PFSK-1 (cell line): ENCODE measurements around the gene ATL3. TPM values are rescaled to one million over a fixed set of nuclear protein-coding genes. Genes with fewer than 3 reads are reported as not detected.

Source experiments
- FOXP2 ChIP-seq: optimal IDR thresholded peaks from 2 replicates; pipeline ENCODE3; 2011; ENCODE audit warnings: borderline replicate concordance, control low read depth, inconsistent platforms; ENCODE audit not compliant: insufficient read depth; ENCODE audit errors: extremely low read length, extremely low read depth
- POLR2AphosphoS5 ChIP-seq: IDR thresholded peaks from 2 replicates; pipeline ENCODE4 v1.6.1; 2012; ENCODE audit warnings: low read depth, mild to moderate bottlenecking, control low read depth, low read length, moderate library complexity
- SIN3A ChIP-seq: IDR thresholded peaks from 2 replicates; pipeline ENCODE4 v1.6.1; 2012; ENCODE audit warnings: mild to moderate bottlenecking, low read length, moderate library complexity, borderline replicate concordance; ENCODE audit not compliant: insufficient read depth
- TAF1 ChIP-seq: IDR thresholded peaks from 2 replicates; pipeline ENCODE4 v1.6.1; 2012; ENCODE audit warnings: low read length, control low read depth, borderline replicate concordance; ENCODE audit not compliant: insufficient read depth
- polyA plus RNA-seq: library from polyadenylated mRNA; unstranded; fragments of >200 nt; gene quantifications from one replicate; pipeline ENCODE4 v1.2.1, GENCODE V29; 2012; ENCODE audit warnings: low read depth, missing spikeins; ENCODE audit not compliant: insufficient read length
- TF ChIP-seq, protein P1 (sequence below), 2 experiments: IDR thresholded peaks; 2 replicates each; pipeline versions ENCODE4 v1.6.1 to v1.8.0; 2011 to 2012; ENCODE audit warnings: low read depth in 2 of 2, low read length in 2 of 2, control low read depth in 1 of 2, inconsistent platforms in 1 of 2, mild to moderate bottlenecking in 1 of 2, moderate library complexity in 1 of 2; ENCODE audit not compliant: insufficient read depth in 1 of 2

Gene ATL3, protein sequence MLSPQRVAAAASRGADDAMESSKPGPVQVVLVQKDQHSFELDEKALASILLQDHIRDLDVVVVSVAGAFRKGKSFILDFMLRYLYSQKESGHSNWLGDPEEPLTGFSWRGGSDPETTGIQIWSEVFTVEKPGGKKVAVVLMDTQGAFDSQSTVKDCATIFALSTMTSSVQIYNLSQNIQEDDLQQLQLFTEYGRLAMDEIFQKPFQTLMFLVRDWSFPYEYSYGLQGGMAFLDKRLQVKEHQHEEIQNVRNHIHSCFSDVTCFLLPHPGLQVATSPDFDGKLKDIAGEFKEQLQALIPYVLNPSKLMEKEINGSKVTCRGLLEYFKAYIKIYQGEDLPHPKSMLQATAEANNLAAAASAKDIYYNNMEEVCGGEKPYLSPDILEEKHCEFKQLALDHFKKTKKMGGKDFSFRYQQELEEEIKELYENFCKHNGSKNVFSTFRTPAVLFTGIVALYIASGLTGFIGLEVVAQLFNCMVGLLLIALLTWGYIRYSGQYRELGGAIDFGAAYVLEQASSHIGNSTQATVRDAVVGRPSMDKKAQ
- polyA plus RNA-seq: 11.5 TPM

GRCh38 chr11:63671322-63672155 lies at the start of gene ATL3:
TSS of gene ATL3 (minus strand) at chr11:63671376. CDS start at chr11:63671335, 41 bp downstream.
- TF ChIP-seq POLR2AphosphoS5 (peak; percentile 76), TAF1 (peak; percentile 88), SIN3A (peak; percentile 67; the same call in 1 of the 2 replicates), FOXP2 (peak; percentile 30)
- TF ChIP-seq, protein P1, sequence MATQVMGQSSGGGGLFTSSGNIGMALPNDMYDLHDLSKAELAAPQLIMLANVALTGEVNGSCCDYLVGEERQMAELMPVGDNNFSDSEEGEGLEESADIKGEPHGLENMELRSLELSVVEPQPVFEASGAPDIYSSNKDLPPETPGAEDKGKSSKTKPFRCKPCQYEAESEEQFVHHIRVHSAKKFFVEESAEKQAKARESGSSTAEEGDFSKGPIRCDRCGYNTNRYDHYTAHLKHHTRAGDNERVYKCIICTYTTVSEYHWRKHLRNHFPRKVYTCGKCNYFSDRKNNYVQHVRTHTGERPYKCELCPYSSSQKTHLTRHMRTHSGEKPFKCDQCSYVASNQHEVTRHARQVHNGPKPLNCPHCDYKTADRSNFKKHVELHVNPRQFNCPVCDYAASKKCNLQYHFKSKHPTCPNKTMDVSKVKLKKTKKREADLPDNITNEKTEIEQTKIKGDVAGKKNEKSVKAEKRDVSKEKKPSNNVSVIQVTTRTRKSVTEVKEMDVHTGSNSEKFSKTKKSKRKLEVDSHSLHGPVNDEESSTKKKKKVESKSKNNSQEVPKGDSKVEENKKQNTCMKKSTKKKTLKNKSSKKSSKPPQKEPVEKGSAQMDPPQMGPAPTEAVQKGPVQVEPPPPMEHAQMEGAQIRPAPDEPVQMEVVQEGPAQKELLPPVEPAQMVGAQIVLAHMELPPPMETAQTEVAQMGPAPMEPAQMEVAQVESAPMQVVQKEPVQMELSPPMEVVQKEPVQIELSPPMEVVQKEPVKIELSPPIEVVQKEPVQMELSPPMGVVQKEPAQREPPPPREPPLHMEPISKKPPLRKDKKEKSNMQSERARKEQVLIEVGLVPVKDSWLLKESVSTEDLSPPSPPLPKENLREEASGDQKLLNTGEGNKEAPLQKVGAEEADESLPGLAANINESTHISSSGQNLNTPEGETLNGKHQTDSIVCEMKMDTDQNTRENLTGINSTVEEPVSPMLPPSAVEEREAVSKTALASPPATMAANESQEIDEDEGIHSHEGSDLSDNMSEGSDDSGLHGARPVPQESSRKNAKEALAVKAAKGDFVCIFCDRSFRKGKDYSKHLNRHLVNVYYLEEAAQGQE (IDR thresholded peaks at IDR 0.05; ENCODE audit: insufficient read depth in 1 of 2, low read depth in 2 of 2, low read length in 2 of 2): peak in 1 of 2 experiments; percentile 48; a peak in 1 of 4 replicates

- TF ChIP-seq POLR2AphosphoS5: no peak
- no peak for TF ChIP-seq TAF1
- TF ChIP-seq FOXP2: no peak
- no peak for TF ChIP-seq SIN3A
- TF ChIP-seq, protein P1 (IDR thresholded peaks at IDR 0.05; ENCODE audit: insufficient read depth in 1 of 2, low read depth in 2 of 2, low read length in 2 of 2): no peak
These were observed 49.4 kb upstream of the ATL3 start for GRCh38 chr11:63720611-63721010.

- TF ChIP-seq, protein P1 (IDR thresholded peaks at IDR 0.05; ENCODE audit: insufficient read depth in 1 of 2, low read depth in 2 of 2, low read length in 2 of 2): no peak
- TF ChIP-seq POLR2AphosphoS5 (no peak), FOXP2 (no peak), SIN3A (no peak), TAF1 (no peak)
These were observed 48.8 kb upstream of the ATL3 start for GRCh38 chr11:63719987-63720386.

DNA sequence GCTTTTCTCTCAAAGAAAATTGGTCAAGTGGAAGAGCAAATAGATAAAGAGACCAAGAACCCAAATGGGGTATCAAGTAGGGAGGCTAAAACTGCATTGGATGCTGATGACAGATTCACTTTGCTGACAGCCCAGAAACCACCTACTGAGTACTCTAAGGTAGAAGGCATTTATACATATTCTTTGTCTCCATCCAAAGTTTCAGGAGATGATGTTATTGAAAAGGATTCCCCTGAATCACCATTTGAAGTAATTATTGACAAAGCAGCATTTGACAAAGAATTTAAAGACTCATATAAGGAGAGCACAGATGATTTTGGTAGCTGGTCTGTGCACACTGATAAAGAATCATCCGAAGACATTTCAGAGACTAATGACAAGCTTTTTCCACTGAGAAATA lies 47.8 kb upstream of the ATL3 start:
- no peak for TF ChIP-seq FOXP2
- TF ChIP-seq POLR2AphosphoS5: no peak
- TF ChIP-seq, protein P1 (IDR thresholded peaks at IDR 0.05; ENCODE audit: insufficient read depth in 1 of 2, low read depth in 2 of 2, low read length in 2 of 2): no peak
- no peak for TF ChIP-seq SIN3A
- TF ChIP-seq TAF1: no peak
